Heart right ventricle (tissue), 16 donors: ENCODE results near the gene OST4. TPM values are rescaled to one million over a fixed set of nuclear protein-coding genes. Genes with fewer than 3 reads are reported as not detected.

Experiments
- ATAC-seq, 8 donors: fragments of 200-7000 bp; cut with Tn5 transposase; one replicate each; pipeline ENCODE4 v1.9.1; 2020; ENCODE audit warnings: mild to moderate bottlenecking in 8 of 8, moderate library complexity in 8 of 8, moderate number of reproducible peaks in 1 of 8
- DNase-seq, 2 donors: peaks; one replicate each; pipeline ENCODE4 v3.0.0-alpha.2; 2020
- H3K27ac ChIP-seq, 10 donors: fragments of 200-600 bp; sonication (generic) in 2 of 10; one replicate each; pipeline versions ENCODE4 v1.5.0 to v1.8.0; 2020 to 2022; ENCODE audit warnings: mild to moderate bottlenecking in 3 of 10
- H3K27me3 ChIP-seq, 7 donors: fragments of 200-600 bp; one replicate each; pipeline ENCODE4 v1.8.0; 2021 to 2022; ENCODE audit warnings: mild to moderate bottlenecking in 2 of 7
- H3K36me3 ChIP-seq, 9 donors: fragments of 200-600 bp; sonication (generic) in 1 of 9; one replicate each; pipeline versions ENCODE4 v1.5.0 to v1.8.0; 2020 to 2022; ENCODE audit warnings: mild to moderate bottlenecking in 2 of 9
- H3K4me1 ChIP-seq, 9 donors: fragments of 200-600 bp; sonication (generic) in 1 of 9; one replicate each; pipeline versions ENCODE4 v1.5.0 to v1.8.0; 2020 to 2022; ENCODE audit warnings: mild to moderate bottlenecking in 4 of 9
- H3K4me3 ChIP-seq, 10 donors: fragments of 200-600 bp; sonication (generic) in 2 of 10; one replicate each; pipeline versions ENCODE4 v1.5.0 to v1.8.0; 2020 to 2022; ENCODE audit warnings: mild to moderate bottlenecking in 7 of 10, moderate library complexity in 2 of 10
- H3K9me3 ChIP-seq, 11 donors: fragments of 200-600 bp in 10 of 11; sonication (generic) in 2 of 11; one replicate each; pipeline versions ENCODE4 v1.5.0 to v1.8.0; 2013 to 2022; ENCODE audit warnings: mild to moderate bottlenecking in 2 of 11, control low read depth in 1 of 11, moderate library complexity in 1 of 11
- CTCF ChIP-seq, 9 donors: fragments of 200-600 bp; sonication (generic) in 2 of 9; IDR thresholded peaks; one replicate each; pipeline versions ENCODE4 v1.5.0 to v1.8.0; 2021 to 2022; ENCODE audit warnings: antibody characterized with exemption in 9 of 9, mild to moderate bottlenecking in 5 of 9, moderate library complexity in 1 of 9
- WGBS, 2 donors: extraction: QIAGEN DNeasy Blood & Tissue Kit; methylation state at CpG; one replicate each; pipeline ENCODE4 v1.1.7; 2013; ENCODE audit warnings: inconsistent platforms in 1 of 2; 5-methylcytosine and 5-hydroxymethylcytosine counted together
- intact Hi-C, 10 donors: fragments of 100-400 bp; cut with DNase I; formaldehyde crosslinking; loops; one replicate each; pipeline versions ENCODE4 v1.11.1 to v1.14.2; 2022
- polyA plus RNA-seq, 2 donors: library from polyadenylated mRNA; stranded (reverse); fragments of 200-250 nt; gene quantifications; one replicate each; pipeline ENCODE4 v1.2.3, GENCODE V29; 2013
- total RNA-seq, 10 donors: library from RNA; stranded (reverse); fragmentation: NEBNext Ultra II Directional in 3 of 10; extraction: Animal tissue kit (Norgen Biotek cat#: 25700) in 3 of 10; gene quantifications; one replicate each; pipeline versions ENCODE4 v1.2.1 to v1.2.4, GENCODE V29; 2021 to 2023
- donor health status: Arrhythmogenic right ventricular cardiomyopathy.
- donor health status: ischemic (EF 13 %, LVEDD 7.1; RV severe dilation, severe dysfunction).
- donor health status: healthy with polysubstance abuse.
- donor health status: DM: no; HTN: yes; CAD: no.
- donor health status: DM: no; HTN: no; CAD: no.
- donor health status: ischemic (EF 25% LVEDD 6.9; RV normal size, moderate dysfunction).
- donor health status: ischemic (EF 25% LVEDD 5.7; RV mildly dilated, moderate dysfunction).
- donor health status: healthy.
- donor health status: DM: yes; HTN: yes; CAD: no.
- donor health status: Ischemic cardiomyopathy.
- donor health status: ischemic (EF 35%, LVEDD 5.7; RV mildly dilated, moderate dysfunction).
- donor health status: nonischemic (EF 11% LVEDD 7.7; RV severe dilation, severe dysfunction).
- donor health status: DM: yes; HTN: yes; CAD: no.
- donor health status: PGD.
- donor health status: ischemic (EF 29% LVEDD 5.4; RV normal size, mild dysfunction).
- donor health status: nonischemic (EF 23%, LVEDD 6.1; RV moderate dilation, normal function).

Gene OST4
- total and polyA plus RNA-seq, 12 donors, result 336 to 457 (median 388) TPM

- 6 to 7% methylated on average over 11 of the region's 11 CpGs for WGBS, 2 donors
- DNase-seq (no peak), ATAC-seq (peak in 6 of 8 donors; percentile 1 to 13 (median 3))
- TF ChIP-seq CTCF (IDR thresholded peaks at IDR 0.05), result no peak
- intact Hi-C loops, result loop anchor here in 7 of 10 donors (2.0 to 10.0 kb wide), 4 partner anchors 49 to 54 kb away; partner anchors contain the start of gene KHK (in 5 of the 7)
- Histone ChIP-seq H3K27ac (peak overlapping the region; percentile 76 to 96 (median 88)), H3K36me3 (peaks cover 0 to 51% (median 29%) of the 10 kb centered on the region in 9 donors), H3K9me3 (no peaks in the 10 kb centered on the region), H3K27me3 (no peaks in the 10 kb centered on the region), H3K4me1 (peaks cover 0 to 35% (median 24%) of the 10 kb centered on the region in 9 donors), H3K4me3 (peak overlapping the region; percentile 68 to 97 (median 86))
Measured at GRCh38 chr2:27033253-27033852, 38.1 kb downstream of the OST4 start.

- intact Hi-C loops, result loop anchor here in 7 of 10 donors (2.0 to 10.0 kb wide), 4 partner anchors 50 to 55 kb away; partner anchors contain the start of gene KHK (in 5 of the 7)
- Histone ChIP-seq H3K4me3 (peak within 1 kb of the TSS; percentile 68 to 97 (median 86)), H3K27me3 (no peaks in the 10 kb centered on the region), H3K36me3 (peaks cover 0 to 47% (median 22%) of the 10 kb centered on the region in 9 donors), H3K9me3 (no peaks in the 10 kb centered on the region), H3K27ac (peak within 1 kb of the TSS; percentile 76 to 96 (median 88)), H3K4me1 (peaks cover 0 to 35% (median 24%) of the 10 kb centered on the region in 9 donors)
- WGBS, 2 donors, result 1% methylated on average over 71 to 76 of the region's 76 CpGs
- ATAC-seq (peak; percentile 97 to 99 (median 98)), DNase-seq (peak; percentile 89 to 92)
- peak in 1 of 9 donors; percentile 19 for TF ChIP-seq CTCF (IDR thresholded peaks at IDR 0.05)
Measured at GRCh38 chr2:27032495-27033252, 38.8 kb downstream of the OST4 start, which contains the start of gene TMEM214. Gene TMEM214, plus strand, starts transcription at chr2:27032965. Its CDS starts 51 bp downstream, at chr2:27033016.

- 83 to 89% methylated on average over 2 of the region's 2 CpGs for WGBS, 2 donors
- no peaks in the 10 kb centered on the region for H3K27me3 ChIP-seq
- H3K4me1 ChIP-seq, result peaks cover 0 to 19% (median 12%) of the 10 kb centered on the region in 9 donors
- H3K9me3 ChIP-seq, result no peaks in the 10 kb centered on the region
- DNase-seq (no peak), ATAC-seq (no peak)
- TF ChIP-seq CTCF (IDR thresholded peaks at IDR 0.05), result no peak
- H3K4me3 ChIP-seq, result no peak overlapping the region
- intact Hi-C loops, result loop anchor here in 1 of 10 donors (10.0 kb wide), 1 partner anchor 184 kb away; the partner anchor contains the start of gene DPYSL5
- H3K27ac ChIP-seq, result no peak overlapping the region
- H3K36me3 ChIP-seq, result peaks cover 0 to 52% (median 4%) of the 10 kb centered on the region in 9 donors
Measured at GRCh38 chr2:27029051-27029450, 42.4 kb downstream of the OST4 start.

- intact Hi-C loops, result loop anchor here in 1 of 10 donors (10.0 kb wide), 1 partner anchor 182 kb away; the partner anchor contains the start of gene DPYSL5
- Histone ChIP-seq H3K36me3 (peaks cover 0 to 71% (median 4%) of the 10 kb centered on the region in 9 donors), H3K9me3 (no peaks in the 10 kb centered on the region), H3K27me3 (no peaks in the 10 kb centered on the region), H3K4me1 (peaks cover 0 to 9% (median 2%) of the 10 kb centered on the region in 9 donors), H3K4me3 (no peak overlapping the region), H3K27ac (no peak overlapping the region)
- DNase-seq, result no peak
- ATAC-seq, result no peak
- no peak for TF ChIP-seq CTCF (IDR thresholded peaks at IDR 0.05)
- WGBS, 2 donors, result 90 to 95% methylated on average over 10 of the region's 10 CpGs
Measured at GRCh38 chr2:27027211-27027651, 44.2 kb downstream of the OST4 start.
